ENCODE measurements around the gene PHC2.

The PHC2 gene

GRCh38 chr1:33387625-33388024, 43.3 kb downstream of the PHC2 start:
- CTCF ChIA-PET = interaction anchor here (0.5 kb wide), 1 partner anchor 68 kb away, joined by 3 read pairs; no protein-coding TSS in a partner anchor
- Histone ChIP-seq H3K36me3 (ENCODE audit: control insufficient read depth in 2 of 2, insufficient read depth in 1 of 2, low read length in 2 of 2) (no peaks in the 10 kb centered on the region), H3K4me1 (ENCODE audit: control insufficient read depth, insufficient read depth, low read length) (peaks cover 4% of the 10 kb centered on the region; the same call in 1 of the 2 replicates), H3K4me3 (ENCODE audit: low read depth, low read length) (no peak overlapping the region), H3K9me3 (ENCODE audit: control insufficient read depth, insufficient read depth, low read depth, low read length) (no peaks in the 10 kb centered on the region), H3K27ac (ENCODE audit: extremely low read depth, low read depth, low read length) (no peak overlapping the region)
- POLR2A ChIA-PET = no interaction called here
- no peak for TF ChIP-seq ZNF155 (tag by site-specific recombination; IDR thresholded peaks at IDR 0.05)
- no peak for TF ChIP-seq PRDM2 (tag by site-specific recombination; IDR thresholded peaks at IDR 0.05; ENCODE audit: borderline replicate concordance)
- TF ChIP-seq ZNF184 (tag by site-specific recombination; IDR thresholded peaks at IDR 0.05) = no peak
- no peak for TF ChIP-seq ZSCAN18 (tag by site-specific recombination; IDR thresholded peaks at IDR 0.05)
- TF ChIP-seq ZEB2 (tag by site-specific recombination; IDR thresholded peaks at IDR 0.05) = no peak
- no peak for TF ChIP-seq ZBTB21 (tag by site-specific recombination; IDR thresholded peaks at IDR 0.05)
- no peak for TF ChIP-seq ELK4 (IDR thresholded peaks at IDR 0.05; ENCODE audit: borderline replicate concordance, low read depth, low read length)
- TF ChIP-seq ZNF624 (tag by site-specific recombination; IDR thresholded peaks at IDR 0.05) = no peak
- no peak for TF ChIP-seq ZNF433 (tag by site-specific recombination; IDR thresholded peaks at IDR 0.05; ENCODE audit: low read depth)
- no peak for TF ChIP-seq SP3 (tag by site-specific recombination; IDR thresholded peaks at IDR 0.05)
- no peak for TF ChIP-seq KLF9 (tag by site-specific recombination; IDR thresholded peaks at IDR 0.05; ENCODE audit: low read depth)
- no peak for TF ChIP-seq FEZF1 (tag by site-specific recombination; IDR thresholded peaks at IDR 0.05)

GRCh38 chr1:33385251-33385650, 45.6 kb downstream of the PHC2 start:
- ChIA-PET POLR2A (no interaction called here), CTCF (interaction anchor here (0.7 kb wide), 1 partner anchor 19 kb away, joined by 3 read pairs; no protein-coding TSS in a partner anchor)
- H3K4me1 ChIP-seq (ENCODE audit: control insufficient read depth, insufficient read depth, low read length) = peaks cover 4% of the 10 kb centered on the region; the same call in 1 of the 2 replicates
- H3K4me3 ChIP-seq (ENCODE audit: low read depth, low read length) = no peak overlapping the region
- no peaks in the 10 kb centered on the region for H3K36me3 ChIP-seq (ENCODE audit: control insufficient read depth in 2 of 2, insufficient read depth in 1 of 2, low read length in 2 of 2)
- no peak overlapping the region for H3K27ac ChIP-seq (ENCODE audit: extremely low read depth, low read depth, low read length)
- no peaks in the 10 kb centered on the region for H3K9me3 ChIP-seq (ENCODE audit: control insufficient read depth, insufficient read depth, low read depth, low read length)
- TF ChIP-seq SP3 (tag by site-specific recombination; IDR thresholded peaks at IDR 0.05) (no peak), ZNF785 (tag by site-specific recombination; IDR thresholded peaks at IDR 0.05) (no peak), SP2 (tag by site-specific recombination; IDR thresholded peaks at IDR 0.05) (no peak), HOXD13 (CRISPR knock-in tag; IDR thresholded peaks at IDR 0.05; ENCODE audit: borderline replicate concordance) (no peak), ZNF404 (tag by site-specific recombination; IDR thresholded peaks at IDR 0.05) (no peak), SP7 (tag by site-specific recombination; IDR thresholded peaks at IDR 0.05) (no peak), IKZF3 (tag by site-specific recombination; IDR thresholded peaks at IDR 0.05) (no peak), ZNF16 (tag by site-specific recombination; IDR thresholded peaks at IDR 0.05; ENCODE audit: low read depth) (no peak), ZNF610 (tag by site-specific recombination; IDR thresholded peaks at IDR 0.05; ENCODE audit: borderline replicate concordance) (no peak), ZNF341 (tag by site-specific recombination; IDR thresholded peaks at IDR 0.05; ENCODE audit: low read depth) (no peak), ZNF514 (tag by site-specific recombination; IDR thresholded peaks at IDR 0.05) (no peak), ZNF2 (tag by site-specific recombination; IDR thresholded peaks at IDR 0.05) (no peak), YY2 (tag by site-specific recombination; IDR thresholded peaks at IDR 0.05) (no peak), ZNF302 (tag by site-specific recombination; IDR thresholded peaks at IDR 0.05; ENCODE audit: low read depth) (no peak), SCRT1 (tag by site-specific recombination; IDR thresholded peaks at IDR 0.05; ENCODE audit: borderline replicate concordance) (no peak), ZNF837 (tag by site-specific recombination; IDR thresholded peaks at IDR 0.05) (no peak), ZNF138 (tag by site-specific recombination; IDR thresholded peaks at IDR 0.05; ENCODE audit: borderline replicate concordance) (no peak)
- TF ChIP-seq, protein P1, sequence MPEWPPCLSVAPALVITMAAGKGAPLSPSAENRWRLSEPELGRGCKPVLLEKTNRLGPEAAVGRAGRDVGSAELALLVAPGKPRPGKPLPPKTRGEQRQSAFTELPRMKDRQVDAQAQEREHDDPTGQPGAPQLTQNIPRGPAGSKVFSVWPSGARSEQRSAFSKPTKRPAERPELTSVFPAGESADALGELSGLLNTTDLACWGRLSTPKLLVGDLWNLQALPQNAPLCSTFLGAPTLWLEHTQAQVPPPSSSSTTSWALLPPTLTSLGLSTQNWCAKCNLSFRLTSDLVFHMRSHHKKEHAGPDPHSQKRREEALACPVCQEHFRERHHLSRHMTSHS (tag by site-specific recombination; IDR thresholded peaks at IDR 0.05) = no peak
